NCI-H446 treated with DMSO at 0.1 percent for 48 hours (cell line): ENCODE results near the gene PEX14.
A peak's percentile ranks its signal among the peaks of the same experiment; 100 is the strongest.
"Not testable (repeated sequence)": the region's sequence is repeated elsewhere in the genome, so short reads cannot be mapped to it uniquely, and the experiment has no call there.

ENCODE experiments used
- DNase-seq: peaks from one replicate; lab custom pipeline; 2025; lab: John Stamatoyannopoulos, UW

Gene PEX14

DNA sequence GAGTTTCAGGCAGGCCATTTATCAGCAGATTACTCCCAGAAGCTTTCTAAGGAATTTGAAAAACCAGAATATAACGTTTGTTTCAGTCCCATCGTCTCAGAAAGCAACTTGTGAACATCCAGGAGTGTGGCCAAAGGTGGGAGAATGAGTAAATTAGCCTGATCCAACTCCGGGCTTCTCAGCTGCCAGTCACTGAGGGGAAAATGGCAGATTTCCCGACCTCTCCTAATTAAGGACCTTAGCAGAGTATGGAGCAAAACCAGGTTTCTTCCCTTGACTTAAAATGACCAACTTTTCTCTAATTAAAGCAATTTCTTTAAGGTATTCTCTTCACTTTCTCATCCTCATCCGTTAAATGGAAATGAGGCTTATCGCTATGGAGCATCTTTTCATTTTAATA is 23.9 kb upstream of the PEX14 start:
- peak; percentile 15 for DNase-seq

DNA sequence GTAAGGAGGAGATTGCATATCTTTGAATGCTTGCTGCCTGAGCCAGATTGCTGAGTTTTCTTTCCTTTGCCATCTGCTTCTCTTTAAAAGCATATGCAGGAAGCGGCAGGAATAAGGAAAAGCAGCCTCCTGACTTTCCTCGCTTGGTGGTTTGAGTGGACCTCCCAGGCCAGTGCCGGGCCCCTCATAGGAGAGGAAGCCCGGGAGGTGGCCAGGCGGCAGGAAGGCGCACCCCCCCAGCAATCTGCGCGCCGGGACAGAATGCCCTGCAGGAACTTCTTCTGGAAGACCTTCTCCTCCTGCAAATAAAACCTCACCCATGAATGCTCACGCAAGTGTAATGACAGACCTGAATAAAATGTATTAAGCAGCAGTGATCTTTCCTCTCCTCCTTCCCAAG is 23.5 kb upstream of the PEX14 start:
- peak; percentile 29 for DNase-seq

- DNase-seq, result no peak
Measured at GRCh38 chr1:10456048-10456447, 18.7 kb upstream of the PEX14 start.

DNA sequence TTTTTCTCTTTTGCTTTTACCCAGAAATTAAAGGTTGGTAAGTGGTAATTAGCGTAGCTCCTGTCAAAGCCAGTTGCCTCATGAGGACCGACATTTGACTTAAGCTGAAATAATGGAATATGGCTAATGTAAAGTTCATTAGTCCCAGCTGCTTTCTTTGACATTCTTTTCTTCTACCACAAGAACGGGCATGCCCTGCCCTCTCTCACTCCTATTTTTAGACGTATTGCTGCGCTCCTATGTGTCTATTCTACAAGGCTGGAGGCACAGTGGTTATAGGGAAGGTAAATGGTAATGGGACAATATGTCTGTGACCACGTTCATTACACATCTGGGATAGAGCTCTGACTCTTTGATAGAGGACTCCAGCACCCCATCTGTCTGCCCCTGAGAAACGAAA is 18.1 kb upstream of the PEX14 start:
- no peak for DNase-seq

GRCh38 chr1:10457462-10457861 is 17.3 kb upstream of the PEX14 start:
- DNase-seq, result not testable (repeated sequence)

DNA sequence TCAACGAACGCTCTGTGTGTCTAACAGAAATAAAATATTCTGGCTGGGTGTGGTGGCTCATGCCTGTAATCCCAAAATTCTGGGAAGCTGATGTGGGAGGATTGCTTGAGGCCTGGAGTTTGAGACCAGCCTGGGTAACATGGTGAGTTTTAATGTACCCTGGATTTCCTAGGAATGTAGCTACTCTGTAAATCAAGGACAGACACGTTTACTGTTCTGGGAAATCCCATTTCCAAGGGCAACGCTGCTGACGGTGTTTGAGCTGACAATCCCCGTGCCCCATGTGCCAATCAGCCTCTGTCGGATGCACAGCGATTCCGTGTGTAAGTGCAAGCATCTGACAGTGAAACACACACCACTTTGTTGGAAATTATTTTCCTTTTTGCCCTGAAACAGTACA is 16.9 kb upstream of the PEX14 start:
- DNase-seq, result no peak

GRCh38 chr1:10459184-10459583 is 15.6 kb upstream of the PEX14 start:
- DNase-seq, result no peak

GRCh38 chr1:10467078-10467477 is 7.7 kb upstream of the PEX14 start:
- no peak for DNase-seq

DNA sequence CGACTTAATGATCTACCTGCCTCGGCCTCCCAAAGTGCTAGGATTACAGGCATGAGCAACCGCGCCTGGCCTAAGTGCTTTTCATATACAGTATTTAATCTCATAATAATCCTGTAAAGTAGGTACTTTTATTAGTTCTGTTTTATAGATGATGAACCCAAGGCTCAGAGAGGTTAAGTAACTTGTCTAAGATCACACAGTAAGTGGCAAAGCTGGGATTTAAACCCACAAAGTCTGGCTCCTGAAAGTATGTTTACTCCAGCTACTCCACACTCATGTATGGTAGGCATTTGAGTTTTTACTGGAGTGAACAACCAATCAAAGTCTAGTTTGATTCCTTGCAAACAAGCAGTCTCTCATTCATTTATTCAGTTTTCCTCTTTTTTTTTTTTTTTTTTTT is 4.7 kb upstream of the PEX14 start:
- DNase-seq, result no peak

- no peak for DNase-seq
Measured at GRCh38 chr1:10471411-10472219, 3.1 kb upstream of the PEX14 start.

GRCh38 chr1:10472220-10473144 is 2.3 kb upstream of the PEX14 start, which contains the start of gene DFFA:
TSS of gene DFFA (minus strand) at chr1:10472529. CDS start at chr1:10472458, 71 bp downstream.
- DNase-seq, result peak; percentile 96

DNA sequence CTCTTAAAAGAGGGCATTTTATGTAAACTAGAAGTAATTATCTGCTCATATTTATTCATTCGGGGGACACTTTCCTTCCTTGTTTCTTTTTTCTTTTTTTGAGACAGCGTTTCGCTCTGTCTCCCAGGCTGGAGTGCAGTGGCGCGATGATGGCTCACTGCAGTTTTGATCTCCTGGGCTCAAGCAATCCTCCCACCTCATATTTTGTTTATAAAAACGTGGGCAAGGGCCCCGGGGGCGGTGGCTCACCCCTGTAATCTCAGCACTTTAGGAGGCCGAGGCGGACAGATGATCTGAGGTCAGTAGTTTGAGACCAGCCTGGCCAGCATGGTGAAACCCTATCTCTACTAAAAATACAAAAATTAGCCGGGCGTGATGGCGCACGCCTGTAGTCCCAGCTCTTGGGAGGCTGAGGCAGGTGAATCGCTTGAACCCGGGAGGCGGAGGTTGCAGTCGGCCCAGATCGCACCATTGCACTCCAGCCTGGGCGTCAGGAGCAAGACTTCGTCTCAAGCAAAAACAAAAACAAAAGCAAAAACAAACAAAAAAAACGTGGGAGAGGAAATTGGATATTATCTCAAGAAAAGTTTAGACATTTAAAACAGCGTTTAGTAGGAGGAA is 1.5 kb upstream of the PEX14 start:
- no peak for DNase-seq

DNA sequence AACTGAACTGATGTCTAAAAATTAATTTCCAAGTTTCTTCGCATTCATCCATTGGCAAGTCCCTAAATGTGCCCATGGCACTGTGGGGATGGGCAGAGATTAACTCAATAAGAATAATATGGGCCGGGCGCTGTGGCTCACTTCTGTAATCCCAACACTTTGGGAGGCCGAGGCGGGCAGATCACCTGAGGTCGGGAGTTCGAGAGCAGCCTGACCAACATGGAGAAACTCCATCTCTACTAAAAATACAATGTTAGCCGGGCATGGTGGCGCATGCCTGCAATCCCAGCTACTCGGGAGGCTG is 489 bp upstream of the PEX14 start:
- not testable (repeated sequence) for DNase-seq

DNA sequence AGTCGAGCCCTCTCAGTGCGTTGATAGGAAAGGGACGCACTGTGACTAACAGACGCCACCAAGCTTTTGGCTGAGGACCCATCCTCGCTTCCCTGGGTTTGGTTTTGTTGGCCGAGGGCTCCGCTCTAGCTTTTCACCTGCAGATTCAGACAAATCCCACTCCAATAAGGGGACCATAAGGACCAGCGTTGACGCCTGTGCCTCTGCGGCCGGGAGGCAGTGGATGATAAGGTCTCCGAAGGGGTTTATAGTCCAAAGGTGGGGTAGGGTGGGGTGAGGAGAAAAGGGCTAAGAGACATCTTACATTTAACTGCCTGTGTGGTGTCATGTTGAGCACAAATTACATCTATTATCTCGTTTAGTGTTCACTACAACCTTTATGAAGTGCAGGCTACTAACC is 760 bp downstream of the PEX14 start:
- DNase-seq, result no peak

DNA sequence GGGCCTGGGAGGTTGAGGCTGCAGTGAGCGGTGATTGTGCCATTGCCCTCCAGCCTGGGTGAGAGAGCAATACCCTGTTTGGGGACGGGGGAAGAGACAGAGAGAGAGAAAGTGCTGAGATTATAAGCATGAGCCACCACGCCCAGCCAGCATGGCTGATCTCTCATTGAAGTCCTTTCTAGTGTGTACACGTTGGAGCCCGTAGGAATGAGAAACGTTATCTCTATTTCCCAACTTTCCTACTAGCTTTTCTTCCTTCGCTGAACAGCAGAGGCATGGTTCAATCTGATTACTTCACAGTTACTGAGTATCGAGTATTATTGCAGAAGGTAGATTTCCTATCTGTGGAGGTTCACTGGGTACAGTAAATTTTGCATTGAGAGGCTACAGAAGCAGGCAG is 4.5 kb downstream of the PEX14 start:
- no peak for DNase-seq

DNA sequence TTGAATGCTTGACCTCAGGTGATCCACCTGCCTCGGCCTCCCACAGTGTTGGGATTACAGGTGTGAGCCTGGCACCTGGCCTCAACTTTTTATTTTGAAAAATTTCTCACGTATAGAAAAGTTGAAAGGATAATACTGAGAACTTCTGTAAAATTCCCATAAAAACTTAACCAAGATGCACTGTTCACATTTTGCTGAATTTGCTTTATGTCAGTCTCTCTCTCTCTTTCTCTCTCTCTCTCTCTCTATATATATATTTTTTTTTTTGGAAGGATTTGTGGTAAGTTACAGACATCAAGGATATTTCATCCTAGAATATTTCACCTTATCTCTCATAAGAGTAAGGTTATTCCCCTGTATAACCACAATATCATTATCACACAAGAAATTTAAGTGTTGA is 5.9 kb downstream of the PEX14 start:
- DNase-seq, result no peak

DNA sequence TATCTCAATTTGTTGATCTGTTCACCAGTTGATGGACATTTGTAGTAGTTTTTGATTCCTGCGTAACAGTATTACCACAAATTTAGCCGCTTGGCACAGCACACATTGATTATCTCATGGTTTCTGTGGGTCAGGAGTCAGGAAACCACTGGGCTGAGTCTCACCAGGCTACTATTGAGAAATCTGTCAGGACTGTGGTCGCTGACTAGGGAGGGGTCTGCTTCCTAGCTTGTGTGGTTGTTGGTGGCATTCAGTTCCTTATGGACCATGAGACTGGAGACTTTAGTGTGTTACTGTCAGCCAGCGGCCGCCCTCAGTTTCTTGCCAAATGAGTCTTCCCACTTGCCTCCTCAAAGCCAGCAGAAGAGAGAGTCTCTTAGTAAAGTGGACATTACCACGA is 9.8 kb downstream of the PEX14 start:
- DNase-seq, result no peak

- DNase-seq, result no peak
Measured at GRCh38 chr1:10489291-10490055, 14.7 kb downstream of the PEX14 start.

GRCh38 chr1:10490286-10490970 is 15.7 kb downstream of the PEX14 start:
- DNase-seq, result no peak

- DNase-seq, result no peak
Measured at GRCh38 chr1:10494418-10494753, 19.6 kb downstream of the PEX14 start.

DNA sequence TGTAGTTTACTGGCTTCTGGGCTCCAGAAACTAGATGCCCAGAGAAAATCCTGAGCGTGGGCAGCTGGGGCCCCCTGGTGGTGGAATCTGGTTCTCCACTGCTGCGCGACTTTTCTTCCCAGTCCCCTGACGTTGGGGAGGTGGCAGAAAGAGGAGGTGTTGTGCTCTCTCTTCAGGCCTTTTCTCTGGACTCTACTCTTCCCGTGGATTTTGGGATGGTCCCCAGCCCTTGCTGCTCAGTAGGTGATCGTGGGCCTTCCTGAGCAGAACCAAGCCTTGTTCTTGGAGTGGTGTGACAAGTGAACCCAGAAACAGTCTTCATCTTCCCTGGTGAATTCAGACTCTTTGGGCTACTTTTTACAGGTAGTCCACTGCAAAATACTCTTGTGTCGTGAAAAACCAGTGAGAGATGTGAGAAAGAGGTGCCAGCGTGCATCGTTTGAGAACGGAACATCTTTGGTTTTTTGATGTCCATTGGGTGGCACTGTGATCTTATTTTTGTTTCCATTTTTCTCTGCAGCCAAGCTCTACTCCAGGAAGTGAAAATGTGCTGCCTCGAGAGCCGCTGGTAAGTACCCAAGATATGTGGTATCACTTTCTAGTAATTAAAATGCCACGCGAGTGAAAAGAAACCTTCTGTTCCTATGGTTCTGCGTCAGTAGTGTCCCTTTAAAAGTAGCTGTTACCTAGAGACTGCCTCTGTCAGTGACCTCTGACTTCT is 20.2 kb downstream of the PEX14 start:
- peak; percentile 43 for DNase-seq
